Transverse colon (tissue), 4 donors: ENCODE results near the gene FXYD5. TPM values are rescaled to one million over a fixed set of nuclear protein-coding genes. Genes with fewer than 3 reads are reported as not detected.

Source experiments
- DNase-seq: peaks from one replicate; pipeline ENCODE4 v3.0.0-alpha.2; 2019
- H3K27ac ChIP-seq, 4 donors: fragments of 200-600 bp; sonication (generic); 2 replicates each; pipeline ENCODE4 v1.5.1; 2016 to 2018; ENCODE audit warnings: inconsistent platforms in 4 of 4
- H3K27me3 ChIP-seq: fragments of 200-600 bp; sonication (generic); 2 replicates; pipeline ENCODE4 v1.5.1; 2017; ENCODE audit warnings: inconsistent platforms
- H3K36me3 ChIP-seq, 4 donors: fragments of 200-600 bp; sonication (generic); 2 replicates each; pipeline ENCODE4 v1.5.1; 2017 to 2019; ENCODE audit warnings: inconsistent platforms in 4 of 4
- H3K4me1 ChIP-seq, 4 donors: fragments of 200-600 bp; sonication (generic); 2 replicates each; pipeline ENCODE4 v1.5.1; 2017 to 2020; ENCODE audit warnings: inconsistent platforms in 4 of 4
- H3K4me3 ChIP-seq, 4 donors: fragments of 200-600 bp; sonication (generic); 1 replicate in 1 of 4; 2 replicates in 3 of 4; pipeline versions ENCODE4 v1.5.1 to v1.6.1; 2017 to 2019; ENCODE audit warnings: inconsistent platforms in 4 of 4
- H3K9me3 ChIP-seq, 2 donors: fragments of 200-600 bp; sonication (generic); 2 replicates each; pipeline ENCODE4 v1.5.1; 2017 to 2019; ENCODE audit warnings: inconsistent platforms in 2 of 2
- CTCF ChIP-seq, 5 experiments: fragments of 200-600 bp in 3 of 5; fragments of 450-650 bp in 2 of 5; sonication (generic) in 3 of 5; IDR thresholded peaks; 1 replicate in 2 of 5; 2 replicates in 3 of 5; pipeline ENCODE4 v1.5.1; 2016 to 2017; ENCODE audit warnings: antibody characterized with exemption in 5 of 5, inconsistent platforms in 3 of 5, mild to moderate bottlenecking in 2 of 5, moderate library complexity in 1 of 5
- EP300 ChIP-seq: sonication (generic); formaldehyde crosslinking; IDR thresholded peaks from one replicate; pipeline ENCODE4 v1.6.1; 2017; ENCODE audit warnings: antibody characterized with exemption, low read depth
- POLR2A ChIP-seq: fragments of 450-650 bp; IDR thresholded peaks from one replicate; pipeline ENCODE4 v1.6.1; 2016; ENCODE audit warnings: antibody characterized with exemption, mild to moderate bottlenecking, moderate library complexity
- POLR2AphosphoS5 ChIP-seq, 3 donors: sonication (generic); formaldehyde crosslinking; IDR thresholded peaks; one replicate each; pipeline ENCODE4 v1.6.1; 2016; ENCODE audit warnings: antibody characterized with exemption in 3 of 3
- WGBS, 2 donors: methylation state at CpG; one replicate each; pipeline ENCODE4 v1.1.5; 2018; ENCODE audit warnings: low coverage in 1 of 2; 5-methylcytosine and 5-hydroxymethylcytosine counted together
- in situ Hi-C, 4 donors: fragments of 200-750 bp; cut with MboI; loops; one replicate each; pipeline versions ENCODE4 v1.15.0 to v1.15.1; 2017; ENCODE audit warnings: low sequenced_read_pairs in 3 of 4, low pct_ligation_motif_present in 1 of 4, low pct_unique_long_range_greater_than_20kb in 1 of 4
- intact Hi-C: fragments of 100-400 bp; cut with DNase I; formaldehyde crosslinking; loops from one replicate; pipeline ENCODE4 v1.15.1; 2023; ENCODE audit warnings: low total_unique reads
- total RNA-seq, 4 donors: library from RNA; depleted of rRNA; stranded (reverse); fragments of >200 nt; gene quantifications; one replicate each; pipeline ENCODE4 v1.1.0, GENCODE V29; 2016

FXYD5 gene
- total RNA-seq, 4 donors from 2014 or later = 2.0 to 57.2 (median 15.1) TPM

- TF ChIP-seq CTCF (IDR thresholded peaks at IDR 0.05) (no peak), POLR2AphosphoS5 (IDR thresholded peaks at IDR 0.05) (no peak), EP300 (no peak), POLR2A (no peak)
- WGBS, 2 donors = 75 to 84% methylated on average over 5 to 6 of the region's 6 CpGs
- intact Hi-C loops = no loop called here
- DNase-seq = no peak
- Histone ChIP-seq H3K27ac (peak overlapping the region in 2 of 4 donors; percentile 82 to 83), H3K4me1 (peaks cover 7 to 26% (median 18%) of the 10 kb centered on the region in 4 donors), H3K4me3 (peak overlapping the region in 1 of 4 donors; percentile 68), H3K27me3 (peaks cover 54% of the 10 kb centered on the region), H3K36me3 (peaks cover 0 to 6% (median 0%) of the 10 kb centered on the region in 4 donors), H3K9me3 (no peaks in the 10 kb centered on the region)
- in situ Hi-C loops = no loop called here
Observed at GRCh38 chr19:35155981-35156672, 1.6 kb downstream of the FXYD5 start.

GRCh38 chr19:35156673-35157014 lies 2.1 kb downstream of the FXYD5 start:
- WGBS, 2 donors = 82 to 92% methylated on average over 2 to 7 of the region's 7 CpGs
- intact Hi-C loops = no loop called here
- H3K27me3 ChIP-seq = peaks cover 48% of the 10 kb centered on the region
- DNase-seq = no peak
- no peaks in the 10 kb centered on the region for H3K9me3 ChIP-seq
- in situ Hi-C loops = no loop called here
- no peak for TF ChIP-seq CTCF (IDR thresholded peaks at IDR 0.05)
- TF ChIP-seq EP300 = no peak
- TF ChIP-seq POLR2AphosphoS5 (IDR thresholded peaks at IDR 0.05) = no peak
- TF ChIP-seq POLR2A = no peak
- no peak overlapping the region for H3K4me3 ChIP-seq
- H3K4me1 ChIP-seq = peaks cover 7 to 26% (median 18%) of the 10 kb centered on the region in 4 donors
- H3K27ac ChIP-seq = no peak overlapping the region
- peaks cover 0 to 6% (median 0%) of the 10 kb centered on the region in 4 donors for H3K36me3 ChIP-seq

- in situ Hi-C loops (no loop called here), intact Hi-C loops (no loop called here)
- H3K4me1 ChIP-seq = peaks cover 7 to 26% (median 18%) of the 10 kb centered on the region in 4 donors
- H3K9me3 ChIP-seq = no peaks in the 10 kb centered on the region
- H3K36me3 ChIP-seq = peaks cover 0 to 6% (median 0%) of the 10 kb centered on the region in 4 donors
- no peak overlapping the region for H3K4me3 ChIP-seq
- TF ChIP-seq POLR2AphosphoS5 (IDR thresholded peaks at IDR 0.05) (no peak), POLR2A (no peak), CTCF (IDR thresholded peaks at IDR 0.05) (no peak), EP300 (no peak)
- 90 to 100% methylated on average over 1 to 4 of the region's 4 CpGs for WGBS, 2 donors
- H3K27ac ChIP-seq = no peak overlapping the region
- peaks cover 40% of the 10 kb centered on the region for H3K27me3 ChIP-seq
- DNase-seq = no peak
Observed at GRCh38 chr19:35157431-35157830, 2.9 kb downstream of the FXYD5 start.

- no peak overlapping the region for H3K27ac ChIP-seq
- TF ChIP-seq CTCF (IDR thresholded peaks at IDR 0.05) (no peak), POLR2AphosphoS5 (IDR thresholded peaks at IDR 0.05) (no peak), EP300 (no peak)
- in situ Hi-C loops (no loop called here), intact Hi-C loops (no loop called here)
- H3K4me1 ChIP-seq = peaks cover 0 to 12% (median 6%) of the 10 kb centered on the region in 4 donors
- no peak for DNase-seq
- peaks cover 22% of the 10 kb centered on the region for H3K27me3 ChIP-seq
- WGBS, 2 donors = 93 to 100% methylated on average over 1 to 8 of the region's 8 CpGs
- no peak overlapping the region for H3K4me3 ChIP-seq
- peaks cover 0 to 13% (median 0%) of the 10 kb centered on the region in 4 donors for H3K36me3 ChIP-seq
- no peaks in the 10 kb centered on the region for H3K9me3 ChIP-seq
Observed at GRCh38 chr19:35159606-35160005, 5.1 kb downstream of the FXYD5 start.
